SK-N-SH treated with all-trans-retinoic acid at 6 μM for 48 hours (cell line): ENCODE measurements around the gene SIRT7.
"Not testable (repeated sequence)": the region's sequence is repeated elsewhere in the genome, so short reads cannot be mapped to it uniquely, and the experiment has no call there.

ENCODE experiments used
- ATAC-seq: fragments of 200-7000 bp; cut with Tn5 transposase; 3 replicates; pipeline ENCODE4 v1.9.1; 2020; ENCODE audit warnings: mild to moderate bottlenecking, moderate library complexity
- ARNTL ChIP-seq: fragments of 450-650 bp; formaldehyde crosslinking; IDR thresholded peaks from 2 replicates; pipeline ENCODE4 v1.5.0; 2020; ENCODE audit warnings: low read depth, mild to moderate bottlenecking, moderate library complexity, borderline replicate concordance
- BACH2 ChIP-seq: fragments of 250-450 bp; sonication (Bioruptor Pico); IDR thresholded peaks from 2 replicates; pipeline ENCODE4 v1.9.0; 2021; ENCODE audit warnings: mild to moderate bottlenecking, borderline replicate concordance
- CSDC2 ChIP-seq: fragments of 250-450 bp; sonication (Bioruptor Pico); IDR thresholded peaks from 2 replicates; pipeline ENCODE4 v1.5.0; 2020; ENCODE audit warnings: mild to moderate bottlenecking, moderate library complexity
- CSRNP3 ChIP-seq: fragments of 250-450 bp; sonication (Bioruptor Pico); IDR thresholded peaks from 2 replicates; pipeline ENCODE4 v1.5.1; 2021; ENCODE audit warnings: mild to moderate bottlenecking, moderate library complexity
- ESRRG ChIP-seq: fragments of 250-450 bp; sonication (Bioruptor Pico); IDR thresholded peaks from 2 replicates; pipeline ENCODE4 v1.6.1; 2021; ENCODE audit warnings: mild to moderate bottlenecking
- GLIS3 ChIP-seq: fragments of 250-450 bp; sonication (Bioruptor Pico); IDR thresholded peaks from 2 replicates; pipeline ENCODE4 v1.5.0; 2020; ENCODE audit warnings: mild to moderate bottlenecking, moderate library complexity
- ISL1 ChIP-seq: fragments of 250-450 bp; sonication (Bioruptor Pico); IDR thresholded peaks from 2 replicates; pipeline ENCODE4 v2.1.2; 2022; ENCODE audit warnings: mild to moderate bottlenecking, moderate library complexity
- OSR1 ChIP-seq: fragments of 250-450 bp; sonication (Bioruptor Pico); IDR thresholded peaks from 2 replicates; pipeline ENCODE4 v1.8.0; 2022; ENCODE audit warnings: moderate library complexity, mild to moderate bottlenecking, inconsistent platforms
- PATZ1 ChIP-seq: fragments of 250-450 bp; sonication (Bioruptor Pico); IDR thresholded peaks from 2 replicates; pipeline ENCODE4 v1.8.0; 2020; ENCODE audit warnings: mild to moderate bottlenecking, moderate library complexity, borderline replicate concordance
- POU6F1 ChIP-seq: fragments of 250-450 bp; sonication (Bioruptor Pico); IDR thresholded peaks from 2 replicates; pipeline ENCODE4 v1.8.0; 2021; ENCODE audit warnings: low read depth, mild to moderate bottlenecking, moderate library complexity, borderline replicate concordance
- PPARA ChIP-seq: fragments of 250-450 bp; sonication (Bioruptor Pico); IDR thresholded peaks from 2 replicates; pipeline ENCODE4 v1.5.0; 2020; ENCODE audit warnings: mild to moderate bottlenecking, borderline replicate concordance
- RARB ChIP-seq: fragments of 250-450 bp; sonication (Bioruptor Pico); IDR thresholded peaks from 2 replicates; pipeline ENCODE4 v1.8.0; 2021; ENCODE audit warnings: mild to moderate bottlenecking, moderate library complexity
- SNAI2 ChIP-seq: fragments of 250-450 bp; sonication (Bioruptor Pico); IDR thresholded peaks from 2 replicates; pipeline ENCODE4 v1.5.0; 2020; ENCODE audit warnings: mild to moderate bottlenecking, moderate library complexity
- TCF4 ChIP-seq: fragments of 250-450 bp; sonication (Bioruptor Pico); IDR thresholded peaks from 2 replicates; pipeline ENCODE4 v1.8.0; 2021; ENCODE audit warnings: mild to moderate bottlenecking, moderate library complexity, borderline replicate concordance
- TOX ChIP-seq: fragments of 250-450 bp; sonication (Bioruptor Pico); IDR thresholded peaks from 2 replicates; pipeline ENCODE4 v1.8.0; 2021; ENCODE audit warnings: mild to moderate bottlenecking, moderate library complexity, borderline replicate concordance
- ZC3H10 ChIP-seq: fragments of 250-450 bp; sonication (Bioruptor Pico); IDR thresholded peaks from 2 replicates; pipeline ENCODE4 v1.5.1; 2021; ENCODE audit warnings: mild to moderate bottlenecking, moderate library complexity
- ZFP3 ChIP-seq: fragments of 250-450 bp; sonication (Bioruptor Pico); IDR thresholded peaks from 2 replicates; pipeline ENCODE4 v1.5.0; 2020; ENCODE audit warnings: mild to moderate bottlenecking, moderate library complexity
- ZFP30 ChIP-seq: fragments of 450-650 bp; formaldehyde crosslinking; IDR thresholded peaks from 2 replicates; pipeline ENCODE4 v1.5.0; 2022; ENCODE audit warnings: mild to moderate bottlenecking, moderate library complexity
- ZNF565 ChIP-seq: fragments of 450-650 bp; formaldehyde crosslinking; conservative IDR thresholded peaks from 2 replicates; pipeline ENCODE4 v1.5.0; 2020; ENCODE audit warnings: low read depth, mild to moderate bottlenecking, moderate library complexity
- ZNF70 ChIP-seq: fragments of 450-650 bp; formaldehyde crosslinking; IDR thresholded peaks from 2 replicates; pipeline ENCODE4 v1.5.0; 2020; ENCODE audit warnings: mild to moderate bottlenecking, moderate library complexity
- ZNF8 ChIP-seq: fragments of 450-650 bp; formaldehyde crosslinking; IDR thresholded peaks from 2 replicates; pipeline ENCODE4 v1.5.0; 2020; ENCODE audit warnings: mild to moderate bottlenecking, moderate library complexity
- TF ChIP-seq, protein P1 (sequence below): fragments of 250-450 bp; sonication (Bioruptor Pico); IDR thresholded peaks from 2 replicates; pipeline ENCODE4 v1.5.0; 2020; ENCODE audit warnings: mild to moderate bottlenecking, moderate library complexity

The SIRT7 gene

DNA sequence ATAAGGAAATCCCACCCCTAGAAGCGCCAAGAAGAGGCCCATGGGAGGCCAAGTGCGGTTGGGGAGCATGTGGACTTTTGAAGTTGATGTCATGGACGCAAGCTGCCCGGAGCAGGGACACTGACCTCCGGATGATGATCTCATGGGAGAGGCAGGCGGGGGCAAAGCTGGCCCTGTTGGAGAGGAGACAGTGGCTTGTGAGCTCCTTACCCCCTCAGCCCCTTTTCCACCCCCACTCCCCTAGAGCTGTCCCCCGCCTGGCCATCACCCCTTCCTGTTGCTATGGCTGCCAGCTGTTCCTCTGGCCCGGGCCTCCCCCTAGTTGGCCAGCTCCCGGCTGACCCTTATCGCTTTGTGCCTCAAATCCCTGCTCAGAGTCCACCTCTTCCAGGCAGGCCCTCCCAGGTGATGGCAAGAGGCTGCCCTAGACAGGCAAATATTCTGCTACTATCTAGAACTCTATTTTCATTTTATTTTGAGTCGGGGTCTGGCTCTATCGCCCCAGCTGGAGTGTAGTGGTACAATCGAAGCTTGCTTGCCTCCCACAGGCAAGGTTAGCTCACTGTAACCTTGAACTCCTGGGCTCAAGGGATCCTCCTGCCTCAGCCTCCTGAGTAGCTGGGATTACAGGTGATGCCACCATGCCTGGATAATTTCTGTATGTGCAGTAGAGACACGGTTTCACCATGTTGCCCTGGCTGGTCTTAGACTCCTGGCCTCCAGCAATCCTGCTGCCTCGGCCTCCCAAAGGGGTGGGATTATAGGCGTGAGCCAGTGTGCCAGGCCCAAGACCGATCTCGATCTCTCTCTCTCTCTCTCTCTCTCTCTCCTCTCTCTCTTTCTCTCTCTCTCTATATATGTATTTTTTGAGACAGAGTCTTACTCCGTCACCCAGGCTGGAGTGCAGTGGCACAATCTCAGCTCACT is 36.4 kb upstream of the SIRT7 start:
- TF ChIP-seq GLIS3 (CRISPR knock-in tag) (no peak), RARB (CRISPR knock-in tag) (no peak), ZNF70 (CRISPR knock-in tag) (no peak), PATZ1 (CRISPR knock-in tag) (no peak), BACH2 (CRISPR knock-in tag) (no peak), ARNTL (CRISPR knock-in tag) (no peak)
- ATAC-seq, result no peak

DNA sequence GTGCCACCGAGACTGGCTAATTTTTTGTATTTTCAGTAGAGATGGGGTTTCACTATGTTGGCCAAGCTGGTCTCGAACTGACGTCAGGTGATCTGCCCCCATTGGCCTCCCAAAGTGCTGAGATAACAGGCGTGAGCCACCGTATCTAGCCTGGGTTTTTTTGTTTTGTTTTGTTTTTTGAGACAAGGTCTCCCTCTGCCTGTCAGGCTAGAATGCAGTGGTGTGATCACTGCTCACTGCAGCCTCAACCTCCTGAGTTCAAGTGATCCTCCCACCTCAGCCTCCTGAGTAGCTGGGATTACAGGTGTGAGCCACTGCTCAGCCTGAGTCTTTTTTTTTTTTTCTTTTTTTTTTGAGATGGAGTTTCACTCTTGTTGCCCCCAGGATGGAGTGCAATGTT is 35.5 kb upstream of the SIRT7 start:
- not testable (repeated sequence) for ATAC-seq

DNA sequence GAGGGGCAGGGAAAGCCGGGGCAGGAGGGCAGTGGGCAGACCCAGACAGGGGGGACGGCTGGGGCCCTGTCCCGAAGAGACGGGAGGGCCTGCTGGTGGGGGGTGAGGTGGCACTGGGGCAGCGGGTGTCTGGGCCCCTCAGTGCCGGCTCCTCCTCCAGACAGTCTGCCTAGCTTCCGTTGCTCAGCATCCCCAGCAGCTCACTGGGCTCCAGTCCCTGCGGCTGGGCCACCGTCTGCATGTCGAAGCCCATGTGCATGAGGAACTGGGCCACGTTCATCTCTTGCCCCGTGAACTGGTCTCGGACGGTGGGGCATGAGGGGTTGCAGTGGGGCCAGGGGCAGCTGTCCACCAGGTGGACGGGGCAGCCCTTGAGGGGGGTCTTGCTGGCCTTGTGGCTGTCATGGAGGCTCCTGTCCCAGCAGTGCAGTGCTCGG is 34.8 kb upstream of the SIRT7 start:
- no peak for ATAC-seq
- no peak for TF ChIP-seq ESRRG
- no peak for TF ChIP-seq ZC3H10 (CRISPR knock-in tag)
- TF ChIP-seq ZFP30 (CRISPR knock-in tag), result no peak
- no peak for TF ChIP-seq ISL1 (CRISPR knock-in tag)
- no peak for TF ChIP-seq GLIS3 (CRISPR knock-in tag)
- no peak for TF ChIP-seq PPARA
- no peak for TF ChIP-seq CSRNP3 (CRISPR knock-in tag)
- no peak for TF ChIP-seq CSDC2 (CRISPR knock-in tag)
- TF ChIP-seq, protein P1, sequence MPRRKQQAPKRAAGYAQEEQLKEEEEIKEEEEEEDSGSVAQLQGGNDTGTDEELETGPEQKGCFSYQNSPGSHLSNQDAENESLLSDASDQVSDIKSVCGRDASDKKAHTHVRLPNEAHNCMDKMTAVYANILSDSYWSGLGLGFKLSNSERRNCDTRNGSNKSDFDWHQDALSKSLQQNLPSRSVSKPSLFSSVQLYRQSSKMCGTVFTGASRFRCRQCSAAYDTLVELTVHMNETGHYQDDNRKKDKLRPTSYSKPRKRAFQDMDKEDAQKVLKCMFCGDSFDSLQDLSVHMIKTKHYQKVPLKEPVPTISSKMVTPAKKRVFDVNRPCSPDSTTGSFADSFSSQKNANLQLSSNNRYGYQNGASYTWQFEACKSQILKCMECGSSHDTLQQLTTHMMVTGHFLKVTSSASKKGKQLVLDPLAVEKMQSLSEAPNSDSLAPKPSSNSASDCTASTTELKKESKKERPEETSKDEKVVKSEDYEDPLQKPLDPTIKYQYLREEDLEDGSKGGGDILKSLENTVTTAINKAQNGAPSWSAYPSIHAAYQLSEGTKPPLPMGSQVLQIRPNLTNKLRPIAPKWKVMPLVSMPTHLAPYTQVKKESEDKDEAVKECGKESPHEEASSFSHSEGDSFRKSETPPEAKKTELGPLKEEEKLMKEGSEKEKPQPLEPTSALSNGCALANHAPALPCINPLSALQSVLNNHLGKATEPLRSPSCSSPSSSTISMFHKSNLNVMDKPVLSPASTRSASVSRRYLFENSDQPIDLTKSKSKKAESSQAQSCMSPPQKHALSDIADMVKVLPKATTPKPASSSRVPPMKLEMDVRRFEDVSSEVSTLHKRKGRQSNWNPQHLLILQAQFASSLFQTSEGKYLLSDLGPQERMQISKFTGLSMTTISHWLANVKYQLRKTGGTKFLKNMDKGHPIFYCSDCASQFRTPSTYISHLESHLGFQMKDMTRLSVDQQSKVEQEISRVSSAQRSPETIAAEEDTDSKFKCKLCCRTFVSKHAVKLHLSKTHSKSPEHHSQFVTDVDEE (CRISPR knock-in tag), result no peak
- TF ChIP-seq TOX, result no peak
- TF ChIP-seq SNAI2 (CRISPR knock-in tag), result no peak
- TF ChIP-seq RARB (CRISPR knock-in tag), result no peak
- no peak for TF ChIP-seq ZNF565 (CRISPR knock-in tag)
- TF ChIP-seq ZNF70 (CRISPR knock-in tag), result no peak
- no peak for TF ChIP-seq OSR1 (CRISPR knock-in tag)
- no peak for TF ChIP-seq ZNF8 (CRISPR knock-in tag)
- TF ChIP-seq ZFP3, result no peak
- no peak for TF ChIP-seq TCF4
- no peak for TF ChIP-seq POU6F1 (CRISPR knock-in tag)
- TF ChIP-seq BACH2 (CRISPR knock-in tag), result no peak
